Transverse colon (tissue), 4 donors: ENCODE data around the gene FLCN. TPM values are rescaled to one million over a fixed set of nuclear protein-coding genes. Genes with fewer than 3 reads are reported as not detected.

Experiments
- DNase-seq: peaks from one replicate; pipeline ENCODE4 v3.0.0-alpha.2; 2019
- H3K27ac ChIP-seq, 4 donors: fragments of 200-600 bp; sonication (generic); 2 replicates each; pipeline ENCODE4 v1.5.1; 2016 to 2018; ENCODE audit warnings: inconsistent platforms in 4 of 4
- H3K27me3 ChIP-seq: fragments of 200-600 bp; sonication (generic); 2 replicates; pipeline ENCODE4 v1.5.1; 2017; ENCODE audit warnings: inconsistent platforms
- H3K36me3 ChIP-seq, 4 donors: fragments of 200-600 bp; sonication (generic); 2 replicates each; pipeline ENCODE4 v1.5.1; 2017 to 2019; ENCODE audit warnings: inconsistent platforms in 4 of 4
- H3K4me1 ChIP-seq, 4 donors: fragments of 200-600 bp; sonication (generic); 2 replicates each; pipeline ENCODE4 v1.5.1; 2017 to 2020; ENCODE audit warnings: inconsistent platforms in 4 of 4
- H3K4me3 ChIP-seq, 4 donors: fragments of 200-600 bp; sonication (generic); 1 replicate in 1 of 4; 2 replicates in 3 of 4; pipeline versions ENCODE4 v1.5.1 to v1.6.1; 2017 to 2019; ENCODE audit warnings: inconsistent platforms in 4 of 4
- H3K9me3 ChIP-seq, 2 donors: fragments of 200-600 bp; sonication (generic); 2 replicates each; pipeline ENCODE4 v1.5.1; 2017 to 2019; ENCODE audit warnings: inconsistent platforms in 2 of 2
- EP300 ChIP-seq: sonication (generic); formaldehyde crosslinking; IDR thresholded peaks from one replicate; pipeline ENCODE4 v1.6.1; 2017; ENCODE audit warnings: antibody characterized with exemption, low read depth
- POLR2A ChIP-seq: fragments of 450-650 bp; IDR thresholded peaks from one replicate; pipeline ENCODE4 v1.6.1; 2016; ENCODE audit warnings: antibody characterized with exemption, mild to moderate bottlenecking, moderate library complexity
- POLR2AphosphoS5 ChIP-seq, 3 donors: sonication (generic); formaldehyde crosslinking; IDR thresholded peaks; one replicate each; pipeline ENCODE4 v1.6.1; 2016; ENCODE audit warnings: antibody characterized with exemption in 3 of 3
- WGBS, 2 donors: methylation state at CpG; one replicate each; pipeline ENCODE4 v1.1.5; 2018; ENCODE audit warnings: low coverage in 1 of 2; 5-methylcytosine and 5-hydroxymethylcytosine counted together
- in situ Hi-C, 4 donors: fragments of 200-750 bp; cut with MboI; loops; one replicate each; pipeline versions ENCODE4 v1.15.0 to v1.15.1; 2017; ENCODE audit warnings: low sequenced_read_pairs in 3 of 4, low pct_ligation_motif_present in 1 of 4, low pct_unique_long_range_greater_than_20kb in 1 of 4
- intact Hi-C: fragments of 100-400 bp; cut with DNase I; formaldehyde crosslinking; loops from one replicate; pipeline ENCODE4 v1.15.1; 2023; ENCODE audit warnings: low total_unique reads
- total RNA-seq, 4 donors: library from RNA; depleted of rRNA; stranded (reverse); fragments of >200 nt; gene quantifications; one replicate each; pipeline ENCODE4 v1.1.0, GENCODE V29; 2016
- TF ChIP-seq, protein P1 (sequence below), 5 experiments: fragments of 200-600 bp in 3 of 5; fragments of 450-650 bp in 2 of 5; sonication (generic) in 3 of 5; IDR thresholded peaks; 1 replicate in 2 of 5; 2 replicates in 3 of 5; pipeline ENCODE4 v1.5.1; 2016 to 2017; ENCODE audit warnings: antibody characterized with exemption in 5 of 5, inconsistent platforms in 3 of 5, mild to moderate bottlenecking in 2 of 5, moderate library complexity in 1 of 5

The FLCN gene
- total RNA-seq, 4 donors from 2014 or later: 43.0 to 560 (median 81.1) TPM

DNA sequence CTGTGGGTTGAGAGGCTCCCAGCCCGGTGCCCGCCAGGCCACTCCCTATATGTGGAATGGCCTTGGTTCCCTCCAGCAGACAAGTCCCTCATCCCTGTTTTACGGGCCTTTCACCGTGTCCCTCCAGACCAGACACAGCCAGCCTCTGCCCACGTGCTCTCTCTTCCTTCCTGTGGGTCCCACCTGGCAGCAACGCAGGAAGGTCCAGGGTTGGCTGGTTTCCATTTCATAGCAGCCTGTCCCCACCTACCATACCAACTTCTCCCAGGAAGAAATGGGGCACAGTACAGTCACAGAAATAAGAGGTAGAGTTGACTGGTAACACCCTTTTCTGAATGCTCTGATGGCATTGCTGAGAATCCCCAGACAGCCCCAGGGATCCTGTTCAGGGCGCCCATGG lies 65.8 kb downstream of the FLCN start:
- no peak for TF ChIP-seq EP300
- no peak for TF ChIP-seq POLR2A
- TF ChIP-seq, protein P1, sequence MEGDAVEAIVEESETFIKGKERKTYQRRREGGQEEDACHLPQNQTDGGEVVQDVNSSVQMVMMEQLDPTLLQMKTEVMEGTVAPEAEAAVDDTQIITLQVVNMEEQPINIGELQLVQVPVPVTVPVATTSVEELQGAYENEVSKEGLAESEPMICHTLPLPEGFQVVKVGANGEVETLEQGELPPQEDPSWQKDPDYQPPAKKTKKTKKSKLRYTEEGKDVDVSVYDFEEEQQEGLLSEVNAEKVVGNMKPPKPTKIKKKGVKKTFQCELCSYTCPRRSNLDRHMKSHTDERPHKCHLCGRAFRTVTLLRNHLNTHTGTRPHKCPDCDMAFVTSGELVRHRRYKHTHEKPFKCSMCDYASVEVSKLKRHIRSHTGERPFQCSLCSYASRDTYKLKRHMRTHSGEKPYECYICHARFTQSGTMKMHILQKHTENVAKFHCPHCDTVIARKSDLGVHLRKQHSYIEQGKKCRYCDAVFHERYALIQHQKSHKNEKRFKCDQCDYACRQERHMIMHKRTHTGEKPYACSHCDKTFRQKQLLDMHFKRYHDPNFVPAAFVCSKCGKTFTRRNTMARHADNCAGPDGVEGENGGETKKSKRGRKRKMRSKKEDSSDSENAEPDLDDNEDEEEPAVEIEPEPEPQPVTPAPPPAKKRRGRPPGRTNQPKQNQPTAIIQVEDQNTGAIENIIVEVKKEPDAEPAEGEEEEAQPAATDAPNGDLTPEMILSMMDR (IDR thresholded peaks at IDR 0.05): no peak
- TF ChIP-seq POLR2AphosphoS5 (IDR thresholded peaks at IDR 0.05): no peak
- H3K4me1 ChIP-seq: no peaks in the 10 kb centered on the region
- no peaks in the 10 kb centered on the region for H3K9me3 ChIP-seq
- no peak for DNase-seq
- intact Hi-C loops: no loop called here
- in situ Hi-C loops: no loop called here
- WGBS, 2 donors: 80 to 88% methylated on average over 2 to 7 of the region's 7 CpGs
- no peaks in the 10 kb centered on the region for H3K27me3 ChIP-seq
- H3K36me3 ChIP-seq: peaks cover 0 to 40% (median 17%) of the 10 kb centered on the region in 4 donors
- H3K27ac ChIP-seq: no peak overlapping the region
- H3K4me3 ChIP-seq: no peak overlapping the region

DNA sequence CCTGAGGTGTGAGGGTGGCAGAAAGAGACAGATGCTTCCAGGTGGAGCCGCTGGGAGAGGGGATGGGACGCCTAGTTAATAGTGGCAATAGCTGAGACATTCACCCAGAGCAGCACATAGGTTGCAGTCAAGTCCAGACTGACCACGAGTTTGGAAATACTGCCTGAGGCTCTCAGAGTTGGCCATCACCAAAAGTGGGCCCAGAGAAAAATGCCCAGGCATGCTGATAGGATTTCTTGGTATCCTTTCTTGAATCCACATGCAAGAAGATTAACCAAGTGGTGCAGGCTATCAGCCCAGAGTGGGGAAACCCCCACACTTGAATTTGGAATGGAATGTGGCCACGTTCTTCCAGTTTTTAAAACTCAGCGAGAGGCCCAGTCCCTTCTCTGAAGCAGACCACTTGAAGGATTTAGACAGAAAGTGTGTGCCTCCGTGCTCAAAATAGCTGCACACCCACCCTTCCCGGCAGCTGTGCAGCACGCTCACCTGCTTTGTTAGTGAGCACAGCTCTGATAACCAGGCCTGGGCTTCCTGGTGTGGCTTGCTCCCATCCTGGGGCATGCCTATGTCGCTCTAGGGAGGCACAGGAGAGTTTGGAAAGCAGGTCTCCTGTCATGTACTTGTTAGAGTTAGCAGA lies 66.5 kb downstream of the FLCN start:
- Histone ChIP-seq H3K27ac (no peak overlapping the region), H3K4me1 (no peaks in the 10 kb centered on the region), H3K27me3 (no peaks in the 10 kb centered on the region), H3K4me3 (no peak overlapping the region), H3K9me3 (no peaks in the 10 kb centered on the region), H3K36me3 (peaks cover 0 to 44% (median 15%) of the 10 kb centered on the region in 4 donors)
- DNase-seq: no peak
- WGBS, 2 donors: 75 to 85% methylated on average over 2 to 9 of the region's 9 CpGs
- in situ Hi-C loops: no loop called here
- intact Hi-C loops: no loop called here
- no peak for TF ChIP-seq EP300
- TF ChIP-seq, protein P1 (IDR thresholded peaks at IDR 0.05): no peak
- no peak for TF ChIP-seq POLR2AphosphoS5 (IDR thresholded peaks at IDR 0.05)
- TF ChIP-seq POLR2A: no peak

GRCh38 chr17:17169396-17169795 lies 67.6 kb downstream of the FLCN start:
- H3K36me3 ChIP-seq: peaks cover 0 to 54% (median 18%) of the 10 kb centered on the region in 4 donors
- 89% methylated on average over 4 of the region's 4 CpGs; no CpG with 5 or more reads in 1 of the 2 donors for WGBS, 2 donors
- H3K27me3 ChIP-seq: no peaks in the 10 kb centered on the region
- no peaks in the 10 kb centered on the region for H3K9me3 ChIP-seq
- in situ Hi-C loops: no loop called here
- intact Hi-C loops: no loop called here
- DNase-seq: no peak
- H3K4me3 ChIP-seq: no peak overlapping the region
- no peaks in the 10 kb centered on the region for H3K4me1 ChIP-seq
- no peak overlapping the region for H3K27ac ChIP-seq
- TF ChIP-seq EP300 (no peak), POLR2A (no peak), POLR2AphosphoS5 (IDR thresholded peaks at IDR 0.05) (no peak)
- TF ChIP-seq, protein P1 (IDR thresholded peaks at IDR 0.05): no peak

DNA sequence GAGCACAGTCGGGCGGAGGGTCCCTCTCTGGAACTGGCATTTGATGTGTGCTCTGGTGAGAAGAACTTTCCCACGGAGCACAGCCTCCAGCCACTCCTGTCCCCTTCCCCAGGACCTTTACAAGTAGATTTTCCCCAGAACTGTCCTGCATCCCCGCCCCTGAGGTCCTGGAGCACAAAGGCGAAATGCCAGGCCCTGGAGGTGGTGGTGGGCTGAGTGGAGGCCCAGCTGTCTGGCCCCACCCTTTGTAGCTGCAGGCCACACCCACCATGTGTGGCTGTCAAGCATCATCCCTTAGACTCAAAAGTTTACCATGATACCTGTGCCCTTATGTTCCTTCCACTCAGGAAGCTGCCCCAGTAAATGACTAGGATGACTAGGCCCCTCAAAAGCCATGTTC lies 68.6 kb downstream of the FLCN start:
- H3K9me3 ChIP-seq: no peaks in the 10 kb centered on the region
- H3K4me1 ChIP-seq: no peaks in the 10 kb centered on the region
- no peak overlapping the region for H3K27ac ChIP-seq
- peaks cover 0 to 50% (median 18%) of the 10 kb centered on the region in 4 donors for H3K36me3 ChIP-seq
- no peak overlapping the region for H3K4me3 ChIP-seq
- H3K27me3 ChIP-seq: no peaks in the 10 kb centered on the region
- 97% methylated on average over 5 of the region's 5 CpGs; no CpG with 5 or more reads in 1 of the 2 donors for WGBS, 2 donors
- TF ChIP-seq EP300: no peak
- no peak for TF ChIP-seq POLR2AphosphoS5 (IDR thresholded peaks at IDR 0.05)
- TF ChIP-seq, protein P1 (IDR thresholded peaks at IDR 0.05): no peak
- TF ChIP-seq POLR2A: no peak
- in situ Hi-C loops (no loop called here), intact Hi-C loops (no loop called here)
- DNase-seq: no peak
